OCI-LY7 (cell line): ENCODE measurements around the gene UBE4B. TPM values are rescaled to one million over a fixed set of nuclear protein-coding genes. Genes with fewer than 3 reads are reported as not detected.

Experiments used
- BruUV-seq: library from RNA; stranded (reverse); fragments of 400-500 nt; replicated peaks from 2 replicates; lab custom pipeline; 2021; lab: Mats Ljungman, UMichigan
- CTCF ChIA-PET: fragments of 300-600 bp; sonication (Branson Sonifier 250); formaldehyde crosslinking; loops from one replicate; lab custom pipeline; 2022; ENCODE audit warnings: antibody characterized with exemption; ENCODE audit not compliant: unreplicated experiment; lab: Charles Lee
- POLR2A ChIA-PET: fragments of 300-600 bp; sonication (Branson Sonifier 250); formaldehyde crosslinking; loops from one replicate; lab custom pipeline; 2022; ENCODE audit warnings: antibody characterized with exemption; lab: Charles Lee
- DNase-seq: peaks from one replicate; pipeline ENCODE4 v3.0.0-alpha.2; 2015; ENCODE audit warnings: low spot score
- H2AFZ ChIP-seq: fragments of 200-600 bp; sonication (generic), shearing (Covaris generic); 2 replicates; pipeline ENCODE4 v1.6.1; 2014; ENCODE audit warnings: mild to moderate bottlenecking, antibody characterized with exemption, low read length, moderate library complexity
- H3K27ac ChIP-seq: fragments of 200-600 bp; sonication (generic); 2 replicates; pipeline ENCODE4 v1.5.1; 2014; ENCODE audit warnings: mixed run types, low read depth, mild to moderate bottlenecking, moderate library complexity, low read length, inconsistent platforms; ENCODE audit not compliant: poor library complexity, severe bottlenecking
- H3K36me3 ChIP-seq: fragments of 200-600 bp; sonication (generic); 2 replicates; pipeline ENCODE4 v1.6.1; 2014; ENCODE audit warnings: mild to moderate bottlenecking, antibody characterized with exemption, low read length, moderate library complexity, mixed read lengths; ENCODE audit not compliant: insufficient read depth
- H3K4me1 ChIP-seq: fragments of 200-600 bp; sonication (generic); 2 replicates; pipeline ENCODE4 v1.5.1; 2014; ENCODE audit warnings: mild to moderate bottlenecking, low read length; ENCODE audit not compliant: insufficient read depth, poor library complexity, severe bottlenecking
- H3K4me2 ChIP-seq: fragments of 200-600 bp; sonication (generic); 2 replicates; pipeline ENCODE4 v1.6.1; 2014; ENCODE audit warnings: mild to moderate bottlenecking, low read length
- H3K4me3 ChIP-seq: fragments of 200-600 bp; sonication (generic); 2 replicates; pipeline ENCODE4 v1.5.1; 2014; ENCODE audit warnings: mild to moderate bottlenecking, low read depth, low read length; ENCODE audit not compliant: poor library complexity, severe bottlenecking
- H3K79me2 ChIP-seq: fragments of 200-600 bp; sonication (generic); 2 replicates; pipeline ENCODE4 v1.6.1; 2016; ENCODE audit warnings: low read depth, mild to moderate bottlenecking, low read length, moderate library complexity, mixed read lengths; ENCODE audit not compliant: insufficient read depth
- H3K9me2 ChIP-seq: fragments of 200-600 bp; sonication (generic); 2 replicates; pipeline ENCODE4 v1.6.1; 2016; ENCODE audit warnings: mild to moderate bottlenecking, low read length, mixed read lengths; ENCODE audit not compliant: insufficient read depth
- H3K9me3 ChIP-seq: fragments of 200-600 bp; sonication (generic); 2 replicates; pipeline ENCODE4 v1.6.1; 2014; ENCODE audit warnings: mild to moderate bottlenecking, mixed run types, low read length, mixed read lengths
- H4K20me1 ChIP-seq: fragments of 200-600 bp; sonication (generic); 2 replicates; pipeline ENCODE4 v1.6.1; 2014; ENCODE audit warnings: mild to moderate bottlenecking, antibody characterized with exemption, low read length, moderate library complexity, mixed read lengths; ENCODE audit not compliant: insufficient read depth
- EZH2phosphoT487 ChIP-seq: fragments of 200-600 bp; sonication (generic); IDR thresholded peaks from 2 replicates; pipeline ENCODE4 v1.6.1; 2018; ENCODE audit warnings: low read depth, borderline replicate concordance, mild to moderate bottlenecking, mixed run types, antibody characterized with exemption, low read length, moderate library complexity, mixed read lengths
- intact Hi-C: fragments of 100-400 bp; cut with micrococcal nuclease; formaldehyde crosslinking; loops from one replicate; pipeline ENCODE4 v1.10.0; 2022; ENCODE audit not compliant: unreplicated experiment
- total RNA-seq, 2 experiments: library from RNA; depleted of rRNA in 1 of 2; stranded (reverse); fragments of >200 nt in 1 of 2; shearing (Covaris generic) in 1 of 2; gene quantifications; 2 replicates each; pipeline ENCODE4 v1.2.3, GENCODE V29; 2014 to 2022
- TF ChIP-seq, protein P1 (sequence below): fragments of 200-600 bp; sonication (generic); conservative IDR thresholded peaks from 2 replicates; pipeline ENCODE4 v1.5.1; 2014; ENCODE audit warnings: mild to moderate bottlenecking, antibody characterized with exemption, low read length, moderate library complexity, mixed read lengths

Gene UBE4B
- total RNA-seq, 2 experiments from 2014 or later = 21.5 to 40.7 TPM

GRCh38 chr1:9985001-9985400, 47.8 kb upstream of the UBE4B start:
- TSS peak; percentile 65 for BruUV-seq
- H3K4me2 ChIP-seq = no peak overlapping the region
- no peak overlapping the region for H2AFZ ChIP-seq
- no peaks in the 10 kb centered on the region for H3K9me3 ChIP-seq
- H3K27ac ChIP-seq = no peak overlapping the region
- DNase-seq = no peak
- POLR2A ChIA-PET = no interaction called here
- TF ChIP-seq, protein P1, sequence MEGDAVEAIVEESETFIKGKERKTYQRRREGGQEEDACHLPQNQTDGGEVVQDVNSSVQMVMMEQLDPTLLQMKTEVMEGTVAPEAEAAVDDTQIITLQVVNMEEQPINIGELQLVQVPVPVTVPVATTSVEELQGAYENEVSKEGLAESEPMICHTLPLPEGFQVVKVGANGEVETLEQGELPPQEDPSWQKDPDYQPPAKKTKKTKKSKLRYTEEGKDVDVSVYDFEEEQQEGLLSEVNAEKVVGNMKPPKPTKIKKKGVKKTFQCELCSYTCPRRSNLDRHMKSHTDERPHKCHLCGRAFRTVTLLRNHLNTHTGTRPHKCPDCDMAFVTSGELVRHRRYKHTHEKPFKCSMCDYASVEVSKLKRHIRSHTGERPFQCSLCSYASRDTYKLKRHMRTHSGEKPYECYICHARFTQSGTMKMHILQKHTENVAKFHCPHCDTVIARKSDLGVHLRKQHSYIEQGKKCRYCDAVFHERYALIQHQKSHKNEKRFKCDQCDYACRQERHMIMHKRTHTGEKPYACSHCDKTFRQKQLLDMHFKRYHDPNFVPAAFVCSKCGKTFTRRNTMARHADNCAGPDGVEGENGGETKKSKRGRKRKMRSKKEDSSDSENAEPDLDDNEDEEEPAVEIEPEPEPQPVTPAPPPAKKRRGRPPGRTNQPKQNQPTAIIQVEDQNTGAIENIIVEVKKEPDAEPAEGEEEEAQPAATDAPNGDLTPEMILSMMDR = no peak
- no peak for TF ChIP-seq EZH2phosphoT487
- no peaks in the 10 kb centered on the region for H3K9me2 ChIP-seq
- no peaks in the 10 kb centered on the region for H3K4me1 ChIP-seq
- no peaks in the 10 kb centered on the region for H3K79me2 ChIP-seq
- no peaks in the 10 kb centered on the region; the same call in 1 of the 2 replicates for H3K36me3 ChIP-seq
- intact Hi-C loops = no loop called here
- CTCF ChIA-PET = no interaction called here
- no peak overlapping the region for H3K4me3 ChIP-seq
- no peaks in the 10 kb centered on the region for H4K20me1 ChIP-seq

DNA sequence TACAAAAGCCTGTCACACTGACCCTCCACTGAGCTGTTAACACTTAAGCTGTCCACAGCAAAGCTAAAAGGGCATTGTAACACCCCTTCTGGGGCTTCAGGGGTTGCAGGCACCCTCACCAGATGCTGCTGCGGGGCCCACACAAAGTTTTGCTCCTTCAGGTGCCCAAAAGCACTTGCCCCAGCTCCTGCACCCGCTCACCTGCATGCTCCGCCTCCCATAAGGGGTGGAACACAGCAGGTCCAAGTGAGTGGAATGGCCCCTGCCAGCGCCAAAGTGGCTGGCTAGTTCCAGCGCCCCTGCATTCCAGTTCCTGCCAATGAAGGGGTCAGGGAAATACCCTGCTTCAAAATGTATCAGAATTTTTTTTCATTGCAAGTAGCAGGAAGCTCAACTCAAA, 43.0 kb upstream of the UBE4B start:
- Histone ChIP-seq H2AFZ (no peak overlapping the region), H3K27ac (no peak overlapping the region), H3K4me2 (no peak overlapping the region), H3K4me1 (no peaks in the 10 kb centered on the region), H3K9me2 (no peaks in the 10 kb centered on the region), H3K4me3 (no peak overlapping the region), H3K9me3 (no peaks in the 10 kb centered on the region), H3K36me3 (no peaks in the 10 kb centered on the region), H3K79me2 (no peaks in the 10 kb centered on the region), H4K20me1 (no peaks in the 10 kb centered on the region)
- POLR2A ChIA-PET = interaction anchor here (0.6 to 1.5 kb wide), 3 partner anchors 10 to 205 kb away, joined by 4 to 9 read pairs (median 4); no protein-coding TSS in a partner anchor
- intact Hi-C loops = no loop called here
- CTCF ChIA-PET = no interaction called here
- TF ChIP-seq EZH2phosphoT487 = no peak
- TF ChIP-seq, protein P1 = no peak
- no TSS peak for BruUV-seq
- DNase-seq = no peak

DNA sequence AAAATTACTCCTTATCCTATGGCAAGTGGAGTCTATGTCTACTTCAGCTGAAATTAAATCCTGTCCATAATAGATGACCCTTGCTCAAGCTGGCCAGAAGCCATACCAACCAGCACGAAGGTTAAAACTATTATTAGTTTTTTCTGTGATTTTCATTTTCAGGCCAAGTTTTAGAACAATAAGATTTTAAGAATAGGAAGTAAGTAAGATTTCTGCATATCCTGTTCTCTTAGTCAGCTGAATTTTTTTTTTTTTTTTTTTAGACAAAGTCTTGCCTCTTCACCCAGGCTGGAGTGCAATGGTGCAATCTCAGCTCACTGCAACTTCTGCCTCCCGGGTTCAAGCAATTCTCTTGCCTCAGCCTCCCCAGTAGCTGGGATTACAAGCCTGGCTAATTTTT, 41.8 kb upstream of the UBE4B start:
- intact Hi-C loops = no loop called here
- no TSS peak for BruUV-seq
- Histone ChIP-seq H3K9me2 (no peaks in the 10 kb centered on the region), H3K27ac (no peak overlapping the region), H3K9me3 (no peaks in the 10 kb centered on the region), H3K4me1 (no peaks in the 10 kb centered on the region), H3K4me2 (no peak overlapping the region), H4K20me1 (no peaks in the 10 kb centered on the region), H3K79me2 (no peaks in the 10 kb centered on the region), H3K4me3 (no peak overlapping the region), H2AFZ (no peak overlapping the region), H3K36me3 (no peaks in the 10 kb centered on the region)
- TF ChIP-seq, protein P1 = no peak
- no peak for TF ChIP-seq EZH2phosphoT487
- CTCF ChIA-PET = no interaction called here
- POLR2A ChIA-PET = interaction anchor here (0.5 to 1.5 kb wide), 2 partner anchors 12 to 361 kb away, joined by 3 to 9 read pairs; no protein-coding TSS in a partner anchor
- DNase-seq = no peak
